ENCODE data around the gene ADCYAP1R1.

ADCYAP1R1 gene

GRCh38 chr7:31029251-31030042, 22.7 kb upstream of the ADCYAP1R1 start:
- H3K9me3 ChIP-seq (ENCODE audit: insufficient read depth, low read depth, low read length): peaks cover 6% of the 10 kb centered on the region; the same call in 1 of the 2 replicates
- H3K79me2 ChIP-seq (ENCODE audit: insufficient read depth, low read length): no peaks in the 10 kb centered on the region
- no peaks in the 10 kb centered on the region for H3K36me3 ChIP-seq (ENCODE audit: insufficient read depth, low read length)
- H3K4me1 ChIP-seq (ENCODE audit: insufficient read depth, low read length, poor library complexity, severe bottlenecking): no peaks in the 10 kb centered on the region
- H3F3A ChIP-seq (ENCODE audit: low read depth): no peaks in the 10 kb centered on the region
- TF ChIP-seq EZH2phosphoT487 (IDR thresholded peaks at IDR 0.05; ENCODE audit: borderline replicate concordance) (no peak), CTCF (conservative IDR thresholded peaks at IDR 0.05; ENCODE audit: low read length) (no peak)
- no peak overlapping the region for H3K4me3 ChIP-seq (ENCODE audit: low read length, poor library complexity, severe bottlenecking)
- no peaks in the 10 kb centered on the region for H4K20me1 ChIP-seq (ENCODE audit: insufficient read depth, low read length, poor library complexity, severe bottlenecking)
- no peaks in the 10 kb centered on the region for H3K27me3 ChIP-seq (ENCODE audit: insufficient read depth, low read length, poor library complexity, severe bottlenecking)
- H3K9ac ChIP-seq (ENCODE audit: low read depth, low read length, poor library complexity, severe bottlenecking): no peak overlapping the region
- no peak overlapping the region for H2AFZ ChIP-seq (ENCODE audit: low read length)
- no peaks in the 10 kb centered on the region for H3K9me2 ChIP-seq (replicated peaks; ENCODE audit: low read depth, low read length)
- no peak overlapping the region for H3K4me2 ChIP-seq (ENCODE audit: low read depth, low read length, poor library complexity, severe bottlenecking)

- Histone ChIP-seq H3K9ac (ENCODE audit: low read depth, low read length, poor library complexity, severe bottlenecking) (no peak overlapping the region), H3K4me3 (ENCODE audit: low read length, poor library complexity, severe bottlenecking) (no peak overlapping the region), H2AFZ (ENCODE audit: low read length) (no peak overlapping the region), H3K9me2 (replicated peaks; ENCODE audit: low read depth, low read length) (no peaks in the 10 kb centered on the region), H3F3A (ENCODE audit: low read depth) (no peaks in the 10 kb centered on the region), H3K4me2 (ENCODE audit: low read depth, low read length, poor library complexity, severe bottlenecking) (no peak overlapping the region), H3K4me1 (ENCODE audit: insufficient read depth, low read length, poor library complexity, severe bottlenecking) (no peaks in the 10 kb centered on the region), H3K9me3 (ENCODE audit: insufficient read depth, low read depth, low read length) (no peaks in the 10 kb centered on the region; the same call in 1 of the 2 replicates), H3K36me3 (ENCODE audit: insufficient read depth, low read length) (no peaks in the 10 kb centered on the region), H3K27me3 (ENCODE audit: insufficient read depth, low read length, poor library complexity, severe bottlenecking) (no peaks in the 10 kb centered on the region), H4K20me1 (ENCODE audit: insufficient read depth, low read length, poor library complexity, severe bottlenecking) (no peaks in the 10 kb centered on the region), H3K79me2 (ENCODE audit: insufficient read depth, low read length) (no peaks in the 10 kb centered on the region)
- TF ChIP-seq CTCF (conservative IDR thresholded peaks at IDR 0.05; ENCODE audit: low read length): no peak
Measured at GRCh38 chr7:31033674-31034300, 18.3 kb upstream of the ADCYAP1R1 start.

GRCh38 chr7:31036924-31037323, 15.2 kb upstream of the ADCYAP1R1 start:
- no peaks in the 10 kb centered on the region for H3K4me1 ChIP-seq (ENCODE audit: insufficient read depth, low read length, poor library complexity, severe bottlenecking)
- H3K9me3 ChIP-seq (ENCODE audit: insufficient read depth, low read depth, low read length): no peaks in the 10 kb centered on the region
- no peaks in the 10 kb centered on the region for H3K36me3 ChIP-seq (ENCODE audit: insufficient read depth, low read length)
- no peak overlapping the region for H3K4me3 ChIP-seq (ENCODE audit: low read length, poor library complexity, severe bottlenecking)
- H3K9me2 ChIP-seq (replicated peaks; ENCODE audit: low read depth, low read length): no peaks in the 10 kb centered on the region
- TF ChIP-seq EZH2phosphoT487 (IDR thresholded peaks at IDR 0.05; ENCODE audit: borderline replicate concordance) (no peak), CTCF (conservative IDR thresholded peaks at IDR 0.05; ENCODE audit: low read length) (no peak)
- no peaks in the 10 kb centered on the region for H3K79me2 ChIP-seq (ENCODE audit: insufficient read depth, low read length)
- H3F3A ChIP-seq (ENCODE audit: low read depth): no peaks in the 10 kb centered on the region
- H3K9ac ChIP-seq (ENCODE audit: low read depth, low read length, poor library complexity, severe bottlenecking): no peak overlapping the region
- no peak overlapping the region for H3K4me2 ChIP-seq (ENCODE audit: low read depth, low read length, poor library complexity, severe bottlenecking)
- no peaks in the 10 kb centered on the region for H4K20me1 ChIP-seq (ENCODE audit: insufficient read depth, low read length, poor library complexity, severe bottlenecking)
- no peaks in the 10 kb centered on the region for H3K27me3 ChIP-seq (ENCODE audit: insufficient read depth, low read length, poor library complexity, severe bottlenecking)
- no peak overlapping the region for H2AFZ ChIP-seq (ENCODE audit: low read length)
